ENCODE results near the gene REELD1. TPM values are rescaled to one million over a fixed set of nuclear protein-coding genes. Genes with fewer than 3 reads are reported as not detected.

Gene REELD1
- total and polyA plus RNA-seq, 10 of the 15 experiments (the other 5 are each of a cell fraction or from before 2014, with no cell fraction given), result 0.11 to 3.9 (median 0.62) TPM

GRCh38 chr4:146246381-146246780 is 32.0 kb downstream of the REELD1 start:
- no peaks in the 10 kb centered on the region for H3K9me3 ChIP-seq (replicated peaks; ENCODE audit: control insufficient read depth, insufficient read depth, low read length)
- no peaks in the 10 kb centered on the region for H3K36me3 ChIP-seq (ENCODE audit: control insufficient read depth in 2 of 2, insufficient read depth in 2 of 2, low read length in 1 of 2)
- ChIA-PET POLR2A (no interaction called here), CTCF (interaction anchor here (1.3 to 3.5 kb wide), 7 partner anchors 13 to 851 kb away, joined by 3 to 18 read pairs (median 4); no protein-coding TSS in a partner anchor), SMC1A (ENCODE audit: uncharacterized antibody, unreplicated experiment) (interaction anchor here (0.8 to 1.5 kb wide), 3 partner anchors 87 to 96 kb away, joined by 3 to 5 read pairs (median 3); no protein-coding TSS in a partner anchor), RAD21 (ENCODE audit: unreplicated experiment) (no interaction called here)
- BruUV-seq (replicated peaks), result no TSS peak
- H2AFZ ChIP-seq (ENCODE audit: control insufficient read depth, low read depth, low read length), result no peak overlapping the region
- TF ChIP-seq RCOR1 (conservative IDR thresholded peaks at IDR 0.05; ENCODE audit: low read depth, low read length) (no peak), YY1 (IDR thresholded peaks at IDR 0.05; ENCODE audit: low read depth, low read length) (no peak), NRF1 (conservative IDR thresholded peaks at IDR 0.05; ENCODE audit: low read depth, low read length) (no peak), POLR2A (IDR thresholded peaks at IDR 0.05; ENCODE audit: low read depth, low read length) (no peak), RAD21 (IDR thresholded peaks at IDR 0.05; ENCODE audit: insufficient read depth, low read depth, low read length) (no peak), EP300 (IDR thresholded peaks at IDR 0.05; ENCODE audit: borderline replicate concordance in 1 of 2, control insufficient read depth in 1 of 2, low read depth in 2 of 2, low read length in 2 of 2) (no peak), ZBTB40 (IDR thresholded peaks at IDR 0.05; ENCODE audit: borderline replicate concordance) (no peak), CEBPB (IDR thresholded peaks at IDR 0.05; ENCODE audit: borderline replicate concordance in 1 of 2, low read depth in 2 of 2, low read length in 2 of 2) (no peak), SPI1 (IDR thresholded peaks at IDR 0.05; ENCODE audit: borderline replicate concordance, insufficient read depth, low read depth, low read length) (no peak), PAX5 (IDR thresholded peaks at IDR 0.05; ENCODE audit: borderline replicate concordance, low read depth, low read length) (no peak), E2F4 (IDR thresholded peaks at IDR 0.05; ENCODE audit: low read depth, low read length) (no peak), ASH2L (IDR thresholded peaks at IDR 0.05; ENCODE audit: borderline replicate concordance, low read depth) (no peak), NFXL1 (IDR thresholded peaks at IDR 0.05; ENCODE audit: borderline replicate concordance) (no peak), POLR2AphosphoS2 (IDR thresholded peaks at IDR 0.05; ENCODE audit: low read depth, low read length) (no peak), IKZF1 (conservative IDR thresholded peaks at IDR 0.05) (no peak), ZSCAN29 (IDR thresholded peaks at IDR 0.05) (no peak), MTA2 (IDR thresholded peaks at IDR 0.05; ENCODE audit: low read depth) (no peak), SMC3 (IDR thresholded peaks at IDR 0.05; ENCODE audit: borderline replicate concordance, low read length) (no peak)
- H3K9ac ChIP-seq (ENCODE audit: control insufficient read depth, insufficient read depth, low read length), result no peak overlapping the region
- DNase-seq (ENCODE audit: low read depth, low spot score) (no peak), ATAC-seq (no peak), FAIRE-seq (no peak)
- in situ Hi-C loops (cut with MboI), result loop anchor here (5.0 kb wide), 1 partner anchor 91 kb away; no protein-coding TSS in a partner anchor
- WGBS (ENCODE audit: insufficient coverage, insufficient replicate concordance, low lambda C conversion rate, missing lambda C conversion rate), result 97% methylated on average over 6 of the region's 6 CpGs
- H3K27me3 ChIP-seq (replicated peaks in 1 of 2; ENCODE audit: control insufficient read depth in 2 of 2, insufficient read depth in 2 of 2, low read length in 1 of 2), result no peaks in the 10 kb centered on the region
- intact Hi-C loops (cut with micrococcal nuclease; ENCODE audit: unreplicated experiment), result no loop called here
- H3K27ac ChIP-seq (ENCODE audit: control insufficient read depth, insufficient read depth), result no peak overlapping the region
- H3K4me3 ChIP-seq, result no peak overlapping the region
- no peaks in the 10 kb centered on the region for H3K79me2 ChIP-seq (ENCODE audit: control insufficient read depth, insufficient read depth, low read length)
- peaks cover 23% of the 10 kb centered on the region for H3K4me1 ChIP-seq (ENCODE audit: control insufficient read depth, insufficient read depth, low read length)
- H3K4me2 ChIP-seq (ENCODE audit: control insufficient read depth, insufficient read depth), result no peak overlapping the region
- H4K20me1 ChIP-seq (ENCODE audit: control insufficient read depth, insufficient read depth), result no peaks in the 10 kb centered on the region
